ENCODE measurements around the gene FAM170B.

Gene FAM170B

GRCh38 chr10:49096890-49097445, 36.9 kb downstream of the FAM170B start:
- DNase-seq, result no peak

GRCh38 chr10:49094646-49095045, 39.2 kb downstream of the FAM170B start:
- DNase-seq, result no peak

- no peak for DNase-seq
Measured at GRCh38 chr10:49093922-49094321, 39.9 kb downstream of the FAM170B start.

- DNase-seq, result no peak
Measured at GRCh38 chr10:49092477-49092876, 41.3 kb downstream of the FAM170B start.

GRCh38 chr10:49091450-49092210, 42.2 kb downstream of the FAM170B start:
- DNase-seq, result no peak

GRCh38 chr10:49090696-49091380, 43.0 kb downstream of the FAM170B start:
- no peak for DNase-seq

- no peak for DNase-seq
Measured at GRCh38 chr10:49090189-49090575, 43.6 kb downstream of the FAM170B start.

- DNase-seq, result no peak
Measured at GRCh38 chr10:49089557-49090188, 44.1 kb downstream of the FAM170B start.

- DNase-seq, result no peak
Measured at GRCh38 chr10:49089152-49089551, 44.7 kb downstream of the FAM170B start.

GRCh38 chr10:49086889-49087288, 46.9 kb downstream of the FAM170B start:
- DNase-seq, result no peak

- no peak for DNase-seq
Measured at GRCh38 chr10:49083261-49083660, 50.6 kb downstream of the FAM170B start.

- no peak for DNase-seq
Measured at GRCh38 chr10:49082766-49083165, 51.1 kb downstream of the FAM170B start.

GRCh38 chr10:49081547-49082275, 52.1 kb downstream of the FAM170B start:
- DNase-seq, result no peak
